RWPE2 (cell line): ENCODE data around the gene MMP14.

Experiments used
- ATAC-seq: fragments of 200-7000 bp; cut with Tn5 transposase; 3 replicates; pipeline ENCODE4 v1.9.1; 2021; ENCODE audit warnings: low read depth
- DNase-seq: peaks from one replicate; pipeline ENCODE4 v3.0.0-alpha.2; 2020; ENCODE audit warnings: low spot score
- H3K27ac ChIP-seq: fragments of 450-650 bp; 2 replicates; pipeline ENCODE4 v1.5.1; 2017; ENCODE audit warnings: mild to moderate bottlenecking; ENCODE audit not compliant: poor library complexity, severe bottlenecking
- H3K27me3 ChIP-seq: fragments of 250-450 bp; sonication (Bioruptor Pico); 2 replicates; pipeline ENCODE4 v1.5.1; 2021; ENCODE audit warnings: mild to moderate bottlenecking, moderate library complexity; ENCODE audit not compliant: insufficient read depth, poor library complexity, severe bottlenecking
- H3K36me3 ChIP-seq: fragments of 250-450 bp; sonication (Bioruptor Pico); 2 replicates; pipeline ENCODE4 v1.5.1; 2020; ENCODE audit warnings: low read depth, mild to moderate bottlenecking, moderate library complexity
- H3K4me1 ChIP-seq: fragments of 250-450 bp; sonication (Bioruptor Pico); 2 replicates; pipeline ENCODE4 v1.5.1; 2021; ENCODE audit warnings: mild to moderate bottlenecking, moderate library complexity; ENCODE audit not compliant: insufficient read depth, poor library complexity, severe bottlenecking
- H3K4me3 ChIP-seq: fragments of 250-450 bp; sonication (Bioruptor Pico); 2 replicates; pipeline ENCODE4 v1.5.1; 2021; ENCODE audit warnings: mild to moderate bottlenecking, moderate library complexity; ENCODE audit not compliant: severe bottlenecking
- H3K9me3 ChIP-seq: fragments of 250-450 bp; sonication (Bioruptor Pico); 2 replicates; pipeline ENCODE4 v1.5.1; 2021; ENCODE audit warnings: mild to moderate bottlenecking, moderate library complexity; ENCODE audit not compliant: severe bottlenecking
- CTCF ChIP-seq: fragments of 450-650 bp; IDR thresholded peaks from one replicate; pipeline ENCODE4 v1.5.1; 2017; ENCODE audit warnings: mild to moderate bottlenecking, moderate library complexity; ENCODE audit not compliant: poor library complexity, severe bottlenecking

MMP14 gene

GRCh38 chr14:22845821-22846625, 9.6 kb downstream of the MMP14 start:
- no peak for ATAC-seq
- Histone ChIP-seq H3K9me3 (no peaks in the 10 kb centered on the region), H3K36me3 (peaks cover 58% of the 10 kb centered on the region), H3K4me1 (peaks cover 46% of the 10 kb centered on the region), H3K4me3 (no peak overlapping the region), H3K27me3 (no peaks in the 10 kb centered on the region), H3K27ac (peak overlapping the region; percentile 97)
- DNase-seq, result no peak
- no peak for TF ChIP-seq CTCF

- no peak for TF ChIP-seq CTCF
- Histone ChIP-seq H3K9me3 (no peaks in the 10 kb centered on the region), H3K4me3 (no peak overlapping the region), H3K27me3 (no peaks in the 10 kb centered on the region), H3K27ac (peak overlapping the region; percentile 97), H3K36me3 (peaks cover 49% of the 10 kb centered on the region), H3K4me1 (peaks cover 55% of the 10 kb centered on the region)
- ATAC-seq (no peak), DNase-seq (no peak)
These were observed 10.5 kb downstream of the MMP14 start for GRCh38 chr14:22846811-22847307.

DNA sequence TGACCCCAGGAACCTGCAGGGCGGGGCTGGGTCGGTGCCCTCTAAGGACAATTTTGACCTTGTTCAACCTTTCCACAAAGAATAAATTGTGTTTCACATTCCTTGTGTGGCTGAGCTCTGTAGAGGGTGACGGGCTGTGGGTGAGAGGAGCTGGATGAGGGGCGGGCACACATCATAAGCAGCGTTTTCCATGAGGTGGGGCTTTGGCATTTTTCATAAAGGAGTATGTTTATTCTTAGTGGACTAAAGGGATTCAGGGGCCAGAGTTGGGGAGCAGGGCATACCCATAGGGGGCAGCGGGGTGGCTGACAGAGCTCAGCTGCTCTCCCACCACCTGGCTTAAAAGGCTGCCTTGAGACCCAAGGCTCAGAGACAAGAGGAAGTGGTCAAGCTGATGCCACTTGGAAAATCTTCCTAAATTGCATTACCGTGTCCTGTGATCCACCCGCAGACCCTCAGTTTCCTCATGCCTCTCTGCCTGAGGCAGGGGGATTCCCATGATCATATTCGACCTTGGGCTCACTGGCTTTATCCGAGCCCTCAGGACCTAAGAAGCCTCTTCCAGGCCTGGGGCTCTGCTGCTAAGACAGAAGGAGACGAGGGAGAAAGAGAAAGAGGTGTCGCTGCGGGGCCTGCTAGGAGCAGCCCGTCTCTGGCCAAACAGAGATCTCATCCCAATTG, 11.4 kb downstream of the MMP14 start:
- DNase-seq (no peak), ATAC-seq (peak; percentile 0; the same call in 2 of the 3 replicates)
- no peak overlapping the region for H3K4me3 ChIP-seq
- H3K27ac ChIP-seq, result peak overlapping the region; percentile 97
- no peaks in the 10 kb centered on the region for H3K27me3 ChIP-seq
- peaks cover 40% of the 10 kb centered on the region for H3K36me3 ChIP-seq
- peaks cover 60% of the 10 kb centered on the region for H3K4me1 ChIP-seq
- TF ChIP-seq CTCF, result peak; percentile 10
- H3K9me3 ChIP-seq, result no peaks in the 10 kb centered on the region

- Histone ChIP-seq H3K4me3 (no peak overlapping the region), H3K4me1 (peaks cover 66% of the 10 kb centered on the region), H3K27ac (peak overlapping the region; percentile 97), H3K36me3 (peaks cover 32% of the 10 kb centered on the region), H3K9me3 (no peaks in the 10 kb centered on the region), H3K27me3 (no peaks in the 10 kb centered on the region)
- no peak for TF ChIP-seq CTCF
- DNase-seq, result peak; percentile 78
- peak; percentile 48 for ATAC-seq
These were observed 12.2 kb downstream of the MMP14 start for GRCh38 chr14:22848351-22849164.
